Lower leg skin (tissue), 4 donors: ENCODE measurements around the gene MMP24. TPM values are rescaled to one million over a fixed set of nuclear protein-coding genes. Genes with fewer than 3 reads are reported as not detected.

Experiments used
- DNase-seq, 2 donors: peaks; one replicate each; pipeline ENCODE4 v3.0.0-alpha.2; 2019; ENCODE audit warnings: low spot score in 2 of 2
- H3K4me3 ChIP-seq: fragments of 200-600 bp; sonication (generic); 2 replicates; pipeline ENCODE4 v1.5.1; 2017; ENCODE audit warnings: mild to moderate bottlenecking, low read depth; ENCODE audit not compliant: poor library complexity, severe bottlenecking
- CTCF ChIP-seq, 3 donors: fragments of 450-650 bp; IDR thresholded peaks; one replicate each; pipeline ENCODE4 v1.5.1; 2016; ENCODE audit warnings: antibody characterized with exemption in 3 of 3, mild to moderate bottlenecking in 3 of 3, moderate library complexity in 2 of 3
- POLR2A ChIP-seq, 2 donors: fragments of 450-650 bp; IDR thresholded peaks; one replicate each; pipeline ENCODE4 v1.6.1; 2016 to 2017; ENCODE audit warnings: antibody characterized with exemption in 2 of 2, mild to moderate bottlenecking in 1 of 2, moderate library complexity in 1 of 2
- WGBS, 2 donors: methylation state at CpG; one replicate each; pipeline ENCODE4 v1.1.5; 2018; 5-methylcytosine and 5-hydroxymethylcytosine counted together
- intact Hi-C: fragments of 100-400 bp; cut with DNase I; formaldehyde crosslinking; loops from one replicate; pipeline ENCODE4 v1.15.0; 2023; ENCODE audit warnings: low total_unique reads
- total RNA-seq, 4 donors: library from RNA; depleted of rRNA; stranded (reverse); fragments of >200 nt; gene quantifications; one replicate each; pipeline ENCODE4 v1.1.0, GENCODE V29; 2016

The MMP24 gene
- total RNA-seq, 4 donors from 2014 or later = 0.11 to 0.71 (median 0.27) TPM; not detected in 1

GRCh38 chr20:35317416-35318210 is 91.1 kb downstream of the MMP24 start:
- no peak for DNase-seq
- intact Hi-C loops = no loop called here
- TF ChIP-seq POLR2A (IDR thresholded peaks at IDR 0.05) (no peak), CTCF (IDR thresholded peaks at IDR 0.05) (no peak)
- H3K4me3 ChIP-seq = no peak overlapping the region
- WGBS, 2 donors = 84 to 86% methylated on average over 5 of the region's 5 CpGs

- TF ChIP-seq POLR2A (IDR thresholded peaks at IDR 0.05) (no peak), CTCF (IDR thresholded peaks at IDR 0.05) (no peak)
- DNase-seq = peak in 1 of 2 donors; percentile 32
Observed at GRCh38 chr20:35318502-35319157, 92.1 kb downstream of the MMP24 start.

GRCh38 chr20:35319192-35319870 is 92.8 kb downstream of the MMP24 start:
- WGBS, 2 donors = 52 to 59% methylated on average over 5 of the region's 5 CpGs
- TF ChIP-seq POLR2A (IDR thresholded peaks at IDR 0.05) (no peak), CTCF (IDR thresholded peaks at IDR 0.05) (no peak)
- DNase-seq = no peak
- no peak overlapping the region for H3K4me3 ChIP-seq
- intact Hi-C loops = no loop called here

More at GRCh38 chr20:35318502-35319157, 92.1 kb downstream of the MMP24 start:
- 49 to 50% methylated on average over 6 of the region's 6 CpGs for WGBS, 2 donors
- H3K4me3 ChIP-seq = no peak overlapping the region
- intact Hi-C loops = no loop called here

GRCh38 chr20:35319871-35320197 is 93.3 kb downstream of the MMP24 start:
- H3K4me3 ChIP-seq = no peak overlapping the region
- no peak for TF ChIP-seq POLR2A (IDR thresholded peaks at IDR 0.05)
- TF ChIP-seq CTCF (IDR thresholded peaks at IDR 0.05) = no peak
- DNase-seq = no peak
- intact Hi-C loops = no loop called here

- 93 to 100% methylated on average over 3 of the region's 3 CpGs for WGBS, 2 donors
- no peak overlapping the region for H3K4me3 ChIP-seq
- TF ChIP-seq CTCF (IDR thresholded peaks at IDR 0.05) = no peak
- TF ChIP-seq POLR2A (IDR thresholded peaks at IDR 0.05) = no peak
- intact Hi-C loops = no loop called here
- no peak for DNase-seq
Observed at GRCh38 chr20:35320396-35321126, 94.1 kb downstream of the MMP24 start.
